HK-2 (cell line): ENCODE results near the gene CLMN.

Experiments
- DNase-seq: peaks from one replicate; pipeline ENCODE4 v3.0.0-alpha.2; 2018; ENCODE audit not compliant: unreplicated experiment

Gene CLMN

DNA sequence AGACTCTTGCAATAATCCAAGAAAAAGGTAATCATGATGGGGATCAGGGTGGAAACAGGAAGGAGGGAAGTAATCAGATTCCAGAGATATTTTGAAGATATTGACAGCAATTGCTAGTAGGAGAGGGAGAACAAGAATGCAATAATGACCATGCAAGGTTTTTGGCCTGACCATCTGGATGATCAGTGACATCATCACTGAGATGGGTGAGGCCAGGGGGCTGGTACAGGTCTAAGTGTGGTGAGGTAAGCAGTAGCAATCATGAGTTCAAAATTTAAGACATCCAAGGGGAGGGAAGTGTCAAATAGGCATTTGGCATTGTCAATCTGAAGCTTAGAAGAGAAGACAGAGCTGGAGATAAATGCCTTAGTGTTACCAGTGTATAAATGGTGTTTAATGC is 24.8 kb upstream of the CLMN start:
- DNase-seq: no peak

DNA sequence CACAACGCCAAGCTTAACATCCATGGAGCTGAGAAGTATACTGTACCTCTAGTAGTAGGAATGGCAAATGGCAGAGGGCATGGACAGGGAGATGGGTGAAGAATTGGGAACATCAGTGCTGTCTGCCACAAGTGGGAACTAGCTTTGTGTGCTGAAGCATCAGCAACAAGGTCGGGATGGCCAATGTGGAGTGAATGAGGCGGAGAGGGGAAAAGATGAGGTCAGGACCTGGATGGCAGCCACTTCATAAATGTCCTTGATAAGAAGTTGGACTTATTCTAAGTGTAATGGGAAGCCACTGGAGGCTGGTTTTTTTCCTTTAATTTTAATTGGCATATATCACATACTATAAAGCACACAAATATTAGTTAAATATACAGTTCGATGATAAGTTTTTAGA is 21.9 kb upstream of the CLMN start:
- DNase-seq: no peak

- DNase-seq: no peak
Observed at GRCh38 chr14:95341115-95341514, 21.4 kb upstream of the CLMN start.

DNA sequence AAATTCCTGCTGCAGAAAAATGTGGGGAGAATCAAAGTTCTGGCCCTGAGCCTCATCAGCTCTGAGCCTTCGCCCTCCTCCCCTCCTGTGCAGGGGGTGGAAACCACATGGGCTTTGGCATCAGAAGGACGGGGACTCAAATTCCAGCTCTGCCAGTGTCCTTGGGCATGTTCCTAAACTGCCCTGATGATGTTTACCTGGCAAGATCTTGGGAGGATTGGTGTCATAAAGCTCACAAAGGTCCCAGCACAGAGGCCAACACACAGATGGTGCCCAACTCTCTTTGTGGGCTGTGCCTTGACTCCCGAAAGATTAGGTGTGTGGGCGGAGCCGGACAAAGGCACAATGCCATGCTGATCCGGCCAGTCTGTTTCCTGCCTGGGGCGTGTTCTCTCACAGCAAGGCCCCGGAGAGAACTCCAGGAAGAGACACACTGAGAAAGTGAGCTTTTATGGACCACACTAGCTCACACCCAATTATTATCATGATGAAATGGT is 20.5 kb upstream of the CLMN start:
- DNase-seq: no peak

- no peak for DNase-seq
Observed at GRCh38 chr14:95339301-95339865, 19.7 kb upstream of the CLMN start.

DNA sequence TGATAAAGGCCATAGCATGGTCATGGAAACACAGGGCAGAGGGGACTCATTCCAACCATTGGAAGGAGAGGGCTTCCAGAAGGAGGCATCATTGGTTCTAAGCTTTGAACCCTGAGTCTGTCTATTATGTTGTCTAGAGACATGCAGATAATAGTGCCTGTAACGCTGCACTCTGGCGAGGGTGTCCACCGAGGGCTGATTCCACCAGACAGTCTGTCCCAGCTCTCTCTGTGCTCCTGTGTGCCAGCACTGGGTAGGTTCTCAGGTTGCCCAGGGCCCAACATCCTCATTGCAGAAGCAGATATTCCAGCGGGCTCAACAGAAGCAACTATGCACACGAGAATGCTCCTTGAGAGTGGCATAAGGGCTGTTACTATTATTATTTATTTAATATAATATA is 18.7 kb upstream of the CLMN start:
- DNase-seq: no peak

GRCh38 chr14:95337041-95337595 is 17.4 kb upstream of the CLMN start:
- DNase-seq: no peak

DNA sequence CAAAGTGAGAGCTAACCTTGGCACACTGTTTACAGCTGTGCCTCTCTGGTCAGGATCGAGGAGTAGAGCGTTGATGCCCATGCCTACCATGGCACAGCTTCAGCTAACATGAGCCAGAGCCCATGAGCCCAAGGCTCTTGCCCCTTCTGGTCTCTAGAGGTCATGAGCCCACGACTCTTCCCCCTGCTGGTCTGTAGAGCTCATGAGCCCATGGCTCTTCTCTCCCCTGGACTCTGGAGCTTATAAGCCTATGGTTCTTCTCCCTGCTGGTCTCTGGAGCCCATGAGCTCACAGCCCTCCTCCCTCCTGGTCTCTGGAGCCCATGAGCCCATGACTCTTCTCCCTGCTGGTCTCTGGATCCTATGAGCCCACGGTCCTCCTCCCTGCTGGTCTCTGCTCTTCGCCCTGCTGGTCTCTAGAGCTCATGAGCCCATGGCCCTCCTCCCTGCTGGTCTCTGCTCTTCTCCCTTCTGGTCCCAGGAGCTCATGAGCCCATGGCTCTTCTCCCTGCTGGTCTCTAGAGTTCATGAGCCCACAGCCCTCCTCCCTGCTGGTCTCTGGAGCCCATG is 16.6 kb upstream of the CLMN start:
- DNase-seq: no peak

- no peak for DNase-seq
Observed at GRCh38 chr14:95335071-95335470, 15.4 kb upstream of the CLMN start.

GRCh38 chr14:95334044-95334443 is 14.3 kb upstream of the CLMN start:
- DNase-seq: no peak

DNA sequence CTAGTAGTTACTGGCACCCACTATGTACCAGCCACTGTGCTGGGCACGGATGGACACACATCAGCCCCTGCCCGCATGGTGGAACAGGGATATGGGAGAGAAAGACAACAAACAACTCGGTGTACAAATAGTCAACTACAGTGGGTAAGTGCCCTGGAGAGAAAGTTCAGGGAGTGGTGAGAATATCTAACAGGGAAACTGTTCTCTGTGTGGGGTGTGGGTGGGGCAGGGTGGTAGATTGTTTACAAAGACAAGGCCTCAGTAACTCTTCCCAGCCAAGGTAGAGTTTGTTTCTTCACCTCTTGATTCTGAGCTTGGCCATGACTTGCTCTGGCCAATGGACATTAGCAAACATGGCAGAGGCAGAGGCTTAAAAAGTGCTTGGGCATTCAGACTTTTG is 12.9 kb upstream of the CLMN start:
- DNase-seq: no peak

DNA sequence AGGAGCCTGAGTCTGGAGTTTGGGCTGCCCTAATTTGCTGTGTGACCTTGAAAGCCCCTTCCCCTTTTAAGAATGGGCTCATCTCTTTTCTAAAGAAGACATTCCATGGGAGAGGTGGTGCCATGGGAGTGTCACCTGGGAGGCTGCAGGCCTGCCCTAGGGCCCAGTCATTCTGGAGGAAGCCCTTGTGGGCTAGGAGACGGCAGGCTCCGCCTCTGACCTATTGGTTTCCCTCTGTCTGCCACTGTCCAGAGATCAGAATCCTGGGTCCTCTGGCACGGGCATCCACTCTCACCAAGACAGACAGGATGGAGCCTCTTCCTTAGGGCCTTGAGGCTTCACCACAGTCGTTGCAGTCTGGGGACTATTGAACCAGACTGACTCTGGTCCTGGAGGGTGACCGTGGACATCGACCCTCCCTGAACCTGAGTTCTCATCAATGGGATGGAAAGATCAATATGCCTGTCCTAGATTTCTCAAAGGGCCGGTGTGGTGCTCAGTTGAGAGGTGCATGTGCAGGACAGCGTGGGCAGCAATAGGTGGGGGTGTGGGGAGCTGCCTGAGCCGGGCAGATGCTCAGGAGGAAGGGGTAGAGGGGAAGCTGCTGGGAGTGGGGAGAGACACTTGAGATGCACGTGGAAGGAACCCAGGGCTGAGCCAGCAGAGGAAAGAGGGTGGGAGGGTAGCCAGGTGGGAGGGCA is 12.2 kb upstream of the CLMN start:
- no peak for DNase-seq

GRCh38 chr14:95330591-95331370 is 11.1 kb upstream of the CLMN start:
- DNase-seq: no peak

GRCh38 chr14:95329941-95330340 is 10.2 kb upstream of the CLMN start:
- no peak for DNase-seq

DNA sequence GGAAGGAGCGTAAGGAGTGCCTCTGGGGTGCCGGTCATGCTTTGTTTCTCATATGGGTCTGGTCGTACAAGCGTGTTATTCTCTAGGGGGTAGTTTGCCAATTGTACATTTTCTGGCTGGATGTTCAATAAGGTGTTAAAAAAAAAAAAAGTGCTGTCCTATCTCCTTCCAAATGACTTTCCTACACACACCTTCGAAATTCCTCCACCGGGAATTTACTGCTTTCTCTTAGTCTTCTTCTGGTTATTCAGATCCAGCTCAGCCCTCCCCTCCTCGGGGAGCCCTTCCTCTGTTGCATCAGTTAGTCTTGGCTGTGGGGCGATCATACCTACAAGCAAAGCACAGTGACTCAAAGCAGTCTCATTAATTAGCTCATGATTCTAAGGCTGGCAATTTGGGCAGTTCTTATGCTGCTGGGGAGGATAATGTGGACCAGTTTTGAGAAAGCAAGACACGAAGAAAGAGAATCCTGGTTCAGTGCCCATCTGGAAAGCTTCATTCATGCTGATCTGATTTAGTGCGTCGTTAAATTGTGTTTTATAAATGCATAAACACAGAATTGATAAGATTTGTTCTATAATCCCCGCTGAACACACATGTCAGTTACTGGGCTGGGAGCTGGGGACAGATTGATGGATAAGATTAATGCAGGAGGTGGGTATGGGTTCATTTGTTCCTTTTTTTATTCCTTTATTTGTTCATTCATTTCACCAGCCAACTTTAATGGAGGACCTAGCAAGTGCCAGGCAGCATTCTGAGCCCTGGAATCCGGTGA is 9.2 kb upstream of the CLMN start:
- DNase-seq: no peak

DNA sequence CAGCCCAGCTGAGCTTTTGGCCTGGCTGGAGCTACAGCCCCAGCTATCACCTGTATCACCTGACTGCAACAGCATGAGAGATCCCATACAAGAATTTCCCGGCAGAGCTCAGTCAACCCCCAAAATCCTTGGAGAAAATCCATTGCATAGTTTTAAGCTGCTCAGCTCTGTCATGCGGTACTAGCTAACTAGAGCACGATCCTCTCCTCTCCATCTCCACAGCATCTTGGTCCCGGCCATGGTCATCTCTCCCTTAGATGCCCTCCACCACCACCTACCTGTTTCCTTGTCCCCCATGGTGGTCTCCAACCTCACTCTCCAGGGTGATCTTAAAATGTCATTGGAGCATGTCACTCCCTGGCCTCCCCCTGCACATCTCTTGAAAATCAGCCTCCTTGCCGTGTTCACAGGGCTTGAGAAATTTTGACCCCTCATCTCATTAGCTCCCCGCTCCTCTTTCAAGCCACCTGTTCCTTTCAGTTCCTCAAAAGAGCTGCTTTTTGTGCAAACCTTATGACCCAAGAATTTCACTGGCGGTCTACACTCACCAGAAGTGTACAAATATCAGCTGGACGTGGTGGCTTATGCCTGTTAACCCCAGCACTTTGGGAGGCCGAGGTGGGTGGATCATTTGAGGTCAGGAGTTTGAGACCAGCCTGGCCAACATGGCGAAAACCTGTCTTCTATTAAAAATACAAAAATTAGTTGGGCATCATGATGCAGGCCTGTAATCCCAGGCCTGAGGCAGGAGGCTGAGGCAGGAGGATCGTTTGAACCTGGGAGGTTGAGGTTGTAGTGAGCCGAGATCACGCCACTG is 8.1 kb upstream of the CLMN start:
- DNase-seq: no peak

- no peak for DNase-seq
Observed at GRCh38 chr14:95326987-95327386, 7.3 kb upstream of the CLMN start.

DNA sequence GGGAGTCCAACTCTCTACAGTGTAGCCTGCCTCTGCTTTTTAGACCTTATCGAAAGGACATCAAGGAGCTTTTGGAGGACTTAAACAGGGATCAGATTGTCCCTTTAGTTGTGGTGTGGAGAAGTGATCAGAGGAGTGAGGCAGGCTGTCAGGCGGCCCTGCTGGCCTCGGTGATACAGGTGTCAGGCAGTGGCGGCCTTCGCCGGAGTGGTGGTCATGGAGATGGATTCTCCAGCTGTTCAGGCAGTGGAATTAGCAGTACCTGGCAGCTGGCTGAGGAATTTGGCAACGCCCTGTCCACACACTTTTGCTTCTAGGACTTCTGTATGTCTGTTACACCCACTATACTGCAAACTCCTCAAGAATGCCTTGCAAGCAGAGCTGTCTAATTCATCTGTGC is 4.2 kb upstream of the CLMN start:
- no peak for DNase-seq

GRCh38 chr14:95323361-95323760 is 3.7 kb upstream of the CLMN start:
- DNase-seq: no peak

GRCh38 chr14:95322651-95323050 is 2.9 kb upstream of the CLMN start:
- DNase-seq: no peak
